Kidney capillary endothelial cell (primary cell): ENCODE measurements around the gene SMIM43.
"Not testable (repeated sequence)": the region's sequence is repeated elsewhere in the genome, so short reads cannot be mapped to it uniquely, and the experiment has no call there.

ENCODE experiments used
- DNase-seq: peaks from one replicate; pipeline ENCODE4 v3.0.0-alpha.2; 2018; ENCODE audit warnings: low spot score

SMIM43 gene

DNA sequence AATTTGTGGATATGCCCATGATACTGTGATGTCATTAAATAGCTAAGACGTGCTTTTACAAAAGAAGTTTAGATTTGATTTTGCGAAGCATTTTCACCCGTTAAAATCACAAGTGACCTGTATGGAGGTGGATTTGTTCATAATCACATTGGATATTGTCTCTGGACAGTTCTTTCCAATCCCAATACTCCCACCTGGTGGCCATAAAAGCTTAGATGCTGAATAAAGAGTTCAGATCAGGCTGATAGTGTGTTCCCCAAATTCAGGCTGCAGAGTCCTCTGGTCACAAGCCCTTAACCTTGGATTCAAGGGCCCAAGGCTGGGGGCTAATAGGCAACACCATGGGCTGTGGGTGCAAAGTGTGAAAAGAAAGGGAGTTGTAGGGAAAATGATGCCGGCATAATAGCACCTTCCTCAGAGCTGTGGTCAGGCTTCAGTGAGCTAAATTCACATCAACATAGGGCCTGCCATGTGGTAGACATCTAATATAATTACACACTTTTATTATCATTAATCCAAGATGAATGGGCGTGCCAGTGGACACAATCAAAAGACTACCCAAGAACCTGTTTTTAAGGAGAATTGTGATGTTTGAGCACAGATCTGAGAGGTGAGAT, 28.1 kb downstream of the SMIM43 start:
- DNase-seq, result peak; percentile 57

DNA sequence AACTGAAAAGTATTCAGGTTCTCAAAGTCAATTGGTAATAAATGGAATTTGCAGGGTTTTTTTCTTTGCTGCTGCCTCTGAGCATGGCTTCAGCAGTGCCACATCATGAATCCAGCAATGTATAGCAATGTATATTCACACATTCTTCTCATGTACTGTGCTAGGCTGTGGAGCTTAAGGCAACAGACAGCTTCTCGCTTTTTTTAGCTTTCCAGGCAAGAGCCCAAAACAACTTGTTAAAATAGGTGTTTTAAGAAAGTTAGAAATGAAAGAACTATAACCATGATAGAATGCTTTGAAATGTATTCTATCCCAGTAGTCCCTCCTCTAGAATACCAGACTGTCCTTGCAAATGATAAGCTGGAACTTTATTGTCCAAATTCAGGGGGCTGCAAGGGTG, 30.4 kb downstream of the SMIM43 start:
- no peak for DNase-seq

DNA sequence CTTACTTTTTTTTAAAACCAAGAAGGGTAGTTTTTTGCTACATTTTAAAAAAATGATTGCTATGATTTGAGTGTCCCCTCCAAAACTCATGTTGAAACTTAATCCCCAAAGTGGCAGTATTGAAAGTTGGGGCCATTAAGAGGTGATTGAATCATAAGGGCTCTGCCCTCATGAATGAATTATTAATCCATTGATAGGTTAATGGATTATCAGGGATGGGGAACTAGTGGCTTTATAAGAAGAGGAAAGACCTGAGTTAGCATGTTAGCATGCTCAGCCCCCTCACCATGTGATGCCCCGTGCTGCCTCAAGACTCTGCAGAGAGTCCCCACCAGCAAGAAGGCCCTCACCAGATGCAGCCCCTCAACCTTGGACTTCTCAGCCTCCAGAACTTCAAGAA, 31.0 kb downstream of the SMIM43 start:
- no peak for DNase-seq

DNA sequence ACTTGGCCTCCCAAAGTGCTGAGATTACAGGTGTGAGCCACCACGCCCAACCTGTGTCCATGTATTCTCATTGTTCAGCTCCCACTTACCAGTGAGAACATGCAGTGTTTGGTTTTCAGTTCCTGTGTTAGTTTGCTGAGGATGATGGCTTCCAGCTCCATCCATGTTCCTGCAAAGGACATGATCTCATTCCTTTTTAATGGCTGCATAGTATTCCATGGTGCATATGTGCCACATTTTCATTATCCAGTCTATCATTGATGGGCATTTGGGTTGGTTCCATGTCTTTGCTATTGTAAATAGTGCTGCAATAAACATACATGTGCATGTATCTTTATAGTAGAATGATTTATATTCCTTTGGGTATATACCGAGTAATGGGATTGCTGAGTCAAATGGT, 35.2 kb downstream of the SMIM43 start:
- not testable (repeated sequence) for DNase-seq

DNA sequence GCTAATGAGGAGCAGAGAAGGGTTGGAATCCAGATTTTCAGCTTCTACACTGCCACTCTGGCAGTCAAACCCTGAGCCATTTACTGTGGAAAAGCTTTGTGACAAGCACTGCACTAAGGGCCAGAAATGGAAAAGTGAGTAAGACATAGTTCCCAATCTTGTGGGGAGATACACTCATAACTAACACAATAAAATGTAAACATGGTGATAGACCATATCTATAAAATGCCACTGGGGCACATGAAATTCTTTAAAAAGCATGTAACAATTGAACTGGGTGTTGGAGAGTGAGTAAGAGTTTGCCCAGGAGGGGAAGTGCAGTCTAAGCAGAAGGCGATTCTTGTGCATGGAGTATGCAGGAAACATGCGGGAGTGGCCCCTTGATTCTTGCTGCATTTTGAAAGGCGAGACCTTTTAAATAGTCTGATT, 36.2 kb downstream of the SMIM43 start:
- DNase-seq, result peak; percentile 67

DNA sequence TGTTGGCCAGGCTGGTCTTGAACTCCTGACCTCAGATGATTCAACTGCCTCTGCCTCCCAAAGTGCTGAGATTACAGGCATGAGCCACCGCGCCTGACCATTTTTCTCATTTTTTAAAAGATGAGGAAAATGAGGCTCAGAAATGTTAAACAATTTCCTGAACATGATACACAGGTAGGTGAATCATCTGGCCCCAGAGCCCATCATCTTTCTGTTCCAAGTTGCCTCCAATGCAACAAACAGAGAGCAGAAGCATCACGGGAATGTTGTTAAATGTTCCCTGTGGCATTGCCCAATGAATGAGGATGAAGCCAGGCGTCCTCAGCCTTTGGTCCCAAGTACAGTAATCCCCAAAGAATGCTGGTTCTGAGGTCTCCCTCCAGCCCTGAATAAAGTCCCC, 36.9 kb downstream of the SMIM43 start:
- peak; percentile 6 for DNase-seq

DNA sequence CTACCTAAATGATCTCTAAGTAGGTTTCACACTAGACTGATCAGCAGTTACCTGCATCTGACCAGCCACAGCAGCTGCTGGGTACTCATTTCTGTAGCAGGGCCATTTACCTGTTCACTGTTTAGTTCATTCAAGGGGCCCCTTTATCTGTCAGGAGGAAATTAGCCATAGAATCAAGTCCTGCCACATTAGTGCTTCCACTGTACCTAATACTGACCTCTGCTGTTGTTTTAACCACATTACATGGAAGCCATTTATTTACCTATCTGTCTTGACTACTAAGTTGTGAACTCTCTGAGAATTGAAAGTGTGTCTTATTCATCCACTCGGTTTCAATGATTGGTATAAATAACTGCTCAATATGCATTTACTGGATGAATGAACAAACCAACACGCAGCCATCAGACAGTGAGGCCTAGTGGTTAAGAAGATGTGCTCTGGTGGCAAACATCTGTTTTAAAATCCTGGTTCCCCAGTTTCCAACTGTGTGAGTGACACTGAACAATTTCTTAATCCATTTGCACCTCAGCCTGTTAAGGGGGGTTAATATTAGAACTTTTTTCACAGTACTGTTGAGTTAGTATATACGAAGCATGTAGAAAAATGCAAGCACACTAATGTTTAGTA, 38.2 kb downstream of the SMIM43 start:
- peak; percentile 75 for DNase-seq

DNA sequence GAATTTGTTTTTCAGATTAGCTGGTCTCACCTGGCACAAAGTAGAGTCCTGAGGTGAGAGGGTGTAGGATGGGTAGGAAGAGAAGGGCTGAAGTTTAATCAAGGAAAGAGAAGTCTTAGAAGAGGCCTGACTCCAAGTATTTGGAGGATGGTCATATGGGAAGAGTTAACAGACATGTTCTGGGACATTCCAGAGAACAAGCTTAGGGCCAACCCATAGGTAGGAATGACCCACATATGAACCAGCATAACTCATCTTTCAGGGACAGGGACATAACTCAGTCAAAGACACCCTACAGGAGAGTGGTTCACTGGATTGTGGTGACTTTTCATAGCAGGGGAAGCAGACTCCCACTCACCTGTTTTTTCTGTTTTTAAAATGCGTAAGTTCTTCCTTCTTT, 40.3 kb downstream of the SMIM43 start:
- no peak for DNase-seq

DNA sequence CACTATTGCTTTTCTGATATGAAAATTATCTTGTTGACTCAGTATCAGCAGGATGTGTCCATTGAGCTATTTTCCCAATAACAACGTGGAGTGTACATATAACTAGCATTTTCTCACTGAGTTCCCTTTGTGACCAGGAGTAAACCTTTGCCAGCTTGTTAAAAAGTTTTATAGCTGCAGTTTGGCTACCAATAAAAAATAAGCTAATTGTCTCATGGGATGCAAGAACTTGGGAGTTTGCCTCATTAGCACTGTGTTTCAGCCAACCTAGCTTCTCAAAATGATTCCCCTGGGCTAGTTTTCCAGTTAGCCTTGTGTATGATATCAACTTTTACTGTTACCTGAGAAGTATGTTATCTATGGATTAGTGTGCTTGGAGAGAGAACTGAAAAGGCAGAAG, 43.3 kb downstream of the SMIM43 start:
- no peak for DNase-seq

DNA sequence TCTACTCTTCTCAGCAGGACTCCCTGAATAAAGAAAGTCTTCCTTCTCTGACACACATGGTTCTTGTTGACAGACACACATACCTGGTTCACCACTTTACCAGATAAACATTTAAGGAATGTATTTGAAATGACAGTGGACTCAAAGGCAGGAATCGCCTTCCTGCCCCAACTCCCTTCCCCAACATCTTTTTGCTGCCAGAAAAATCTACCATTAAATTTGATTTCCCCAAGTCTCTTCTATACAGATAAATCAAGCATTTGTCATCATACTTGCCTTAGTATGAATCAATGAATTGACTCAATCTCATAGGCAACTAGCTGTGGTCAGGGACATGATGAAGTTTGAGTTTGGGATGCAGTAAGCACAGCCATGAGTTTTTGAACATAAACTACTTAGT, 44.9 kb downstream of the SMIM43 start:
- DNase-seq, result no peak

DNA sequence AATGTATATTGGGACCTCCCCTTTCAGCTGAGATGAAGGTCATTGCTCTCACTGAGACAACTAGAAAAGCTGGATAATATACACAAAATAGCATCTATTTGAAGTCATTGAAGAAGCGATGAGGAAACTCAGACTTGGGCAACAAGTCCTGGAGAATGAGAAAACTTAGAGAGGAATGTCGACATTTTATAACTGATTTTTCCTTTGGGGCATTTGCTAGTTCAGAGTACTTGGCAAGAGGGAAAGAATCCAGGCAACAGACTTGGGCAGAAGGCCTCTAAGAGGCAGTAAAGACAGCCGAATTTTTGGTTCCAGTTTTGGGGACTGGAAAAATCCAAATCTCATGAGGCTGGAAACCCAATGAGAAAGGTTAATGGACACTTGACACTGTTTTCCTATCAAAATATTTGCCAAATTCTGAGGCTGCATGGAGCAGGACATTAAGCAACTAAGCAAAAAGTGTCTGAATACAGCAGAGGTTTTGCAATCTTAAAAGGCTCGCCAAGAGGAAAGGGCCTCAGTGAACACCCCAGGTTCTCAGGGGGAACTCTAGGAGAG, 47.2 kb downstream of the SMIM43 start:
- no peak for DNase-seq

DNA sequence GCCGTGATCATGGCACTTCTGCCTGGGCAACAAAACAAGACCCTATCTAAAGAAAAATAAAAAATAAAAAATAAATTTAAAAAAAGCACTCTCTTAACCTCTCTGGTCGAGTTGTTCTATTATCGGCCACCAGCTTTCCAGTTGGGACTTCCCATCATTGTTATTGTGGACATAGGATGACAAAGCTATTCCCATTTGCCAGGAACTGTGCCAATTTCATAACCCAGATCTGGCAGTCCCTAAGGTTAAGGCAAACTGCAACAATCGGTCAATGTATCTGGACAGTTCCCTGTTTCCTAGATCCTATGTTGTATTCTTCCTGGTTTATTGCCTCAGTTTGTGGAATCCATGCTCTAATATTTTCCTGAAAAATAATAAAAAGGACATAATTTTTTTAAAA, 50.4 kb downstream of the SMIM43 start:
- DNase-seq, result no peak

DNA sequence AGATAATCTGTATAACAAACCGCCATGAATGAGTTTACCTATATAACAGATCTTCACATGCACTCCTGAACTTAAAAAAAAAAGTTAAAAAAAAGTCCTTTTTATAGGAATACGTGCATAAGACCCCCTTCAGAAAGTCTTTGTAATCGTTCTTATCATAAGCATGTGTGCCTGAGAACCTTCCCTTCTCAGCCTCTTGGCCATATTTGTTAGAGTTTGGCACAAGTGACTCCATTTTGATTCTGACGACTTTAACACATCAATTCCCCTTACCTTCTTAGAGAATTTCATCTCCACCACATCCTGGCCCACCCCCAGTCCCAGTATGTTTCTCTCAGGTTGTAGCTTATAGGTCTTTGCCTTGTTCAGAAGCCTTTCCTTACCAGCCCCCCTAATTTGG, 52.2 kb downstream of the SMIM43 start:
- no peak for DNase-seq

DNA sequence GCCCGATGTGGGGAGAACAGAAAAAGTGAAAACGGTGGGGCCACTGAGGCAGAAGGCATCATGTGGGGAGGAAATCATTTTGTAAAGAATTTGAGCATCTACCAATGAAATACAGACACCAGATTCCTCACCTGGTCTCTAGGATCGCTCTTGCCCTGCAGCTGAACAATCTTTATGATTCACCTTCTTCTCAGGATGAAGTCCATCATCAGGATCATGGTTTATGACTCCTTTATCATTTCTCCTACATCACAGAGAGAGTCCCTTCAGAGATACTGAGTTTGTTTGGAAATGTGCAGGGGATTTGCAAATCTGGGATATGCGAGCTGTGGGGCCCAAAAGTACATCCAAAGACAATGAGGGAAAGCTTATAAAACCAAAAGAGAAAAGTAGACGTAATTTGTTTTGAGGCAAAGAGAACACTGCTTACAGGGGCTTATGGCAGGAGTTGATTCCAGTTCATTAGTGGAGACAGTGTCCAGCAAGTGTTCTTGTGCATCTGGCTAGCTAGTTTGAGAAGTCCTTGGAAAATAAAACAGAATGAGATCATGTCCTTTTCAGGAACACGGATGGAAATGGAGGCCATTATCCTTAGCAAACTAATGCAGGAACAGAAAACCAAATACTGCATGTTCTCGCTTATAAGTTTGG, 52.8 kb downstream of the SMIM43 start:
- no peak for DNase-seq

DNA sequence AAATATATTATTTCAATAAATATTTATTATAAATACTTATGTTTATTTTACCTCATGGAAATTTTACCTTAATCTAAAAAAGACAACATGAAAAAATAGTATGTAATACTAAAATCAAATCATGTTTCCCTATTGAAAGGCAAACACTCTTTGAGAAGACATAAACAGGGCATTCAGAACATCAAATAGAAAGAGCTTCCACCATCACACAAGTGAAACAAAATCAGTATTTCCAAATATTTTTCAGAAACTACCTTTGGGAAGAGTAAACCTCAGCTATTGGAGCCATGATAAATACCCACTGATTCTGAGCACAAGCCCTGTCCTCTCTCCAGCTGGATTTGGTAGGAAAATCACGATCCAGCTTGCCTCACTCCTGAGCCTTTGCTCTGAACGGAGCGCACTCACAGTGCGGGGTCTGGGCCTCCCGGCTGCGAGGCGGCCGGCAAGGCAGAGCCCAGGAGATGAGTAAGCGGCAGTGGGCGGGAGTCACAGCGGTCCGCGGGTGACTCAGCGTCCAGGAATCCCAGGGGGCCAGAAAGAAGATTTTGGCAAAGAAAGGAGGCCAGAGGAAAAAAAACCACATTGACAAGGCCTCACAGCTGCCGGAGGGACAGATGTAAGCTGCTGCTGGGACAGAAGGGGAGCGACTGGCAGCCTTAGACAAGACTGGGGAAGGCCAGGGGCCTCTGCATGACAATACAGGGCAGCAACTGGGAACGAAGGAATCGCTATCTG, 53.5 kb downstream of the SMIM43 start:
- DNase-seq, result peak; percentile 91

DNA sequence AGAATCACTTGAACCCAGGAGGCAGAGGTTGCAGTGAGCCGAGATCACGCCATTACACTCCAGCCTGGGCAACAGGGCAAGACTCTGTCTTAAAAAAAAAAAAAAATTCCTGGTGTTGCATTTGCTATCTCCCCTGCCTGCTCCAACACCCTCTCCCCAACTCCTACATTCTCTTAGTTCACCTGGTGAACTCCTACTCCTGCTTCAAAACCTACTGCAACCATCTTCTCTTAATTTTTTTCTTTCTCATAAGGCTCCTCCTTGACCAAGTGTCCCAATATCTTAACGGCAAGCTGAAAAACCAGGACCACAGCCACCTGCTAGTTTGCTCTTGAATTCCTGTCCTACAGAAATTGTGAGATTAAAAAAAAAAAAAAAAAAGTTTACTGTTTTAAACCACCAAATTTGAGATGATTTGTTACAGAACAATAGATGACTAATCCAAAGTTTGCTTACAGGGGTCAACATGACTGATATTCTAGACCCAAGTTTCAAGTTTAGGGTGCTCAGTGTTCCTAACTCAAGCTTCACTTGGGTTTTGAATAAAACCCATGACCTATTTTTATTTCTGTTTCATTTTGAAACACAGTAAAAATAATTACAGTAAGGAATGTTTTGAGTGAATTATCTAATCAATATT, 55.1 kb downstream of the SMIM43 start:
- DNase-seq, result no peak
